ENCODE measurements around the gene ETF1. TPM values are rescaled to one million over a fixed set of nuclear protein-coding genes. Genes with fewer than 3 reads are reported as not detected.
"Not testable (repeated sequence)": the region's sequence is repeated elsewhere in the genome, so short reads cannot be mapped to it uniquely, and the experiment has no call there.

Gene ETF1
- total RNA-seq, 4 donors from 2014 or later, result 69.8 to 195 (median 141) TPM

GRCh38 chr5:138490648-138491283, 52.3 kb downstream of the ETF1 start:
- ATAC-seq (ENCODE audit: low FRiP score), result no peak
- no peak for TF ChIP-seq CTCF (IDR thresholded peaks at IDR 0.05)
- no peak for DNase-seq (ENCODE audit: low spot score)

- TF ChIP-seq CTCF (IDR thresholded peaks at IDR 0.05), result no peak
- no peak for DNase-seq (ENCODE audit: low spot score)
- ATAC-seq (ENCODE audit: low FRiP score), result no peak
Measured at GRCh38 chr5:138489683-138490061, 53.4 kb downstream of the ETF1 start.

- no peak for DNase-seq (ENCODE audit: low spot score)
- no peak for ATAC-seq (ENCODE audit: low FRiP score)
- TF ChIP-seq CTCF (IDR thresholded peaks at IDR 0.05), result no peak
Measured at GRCh38 chr5:138488481-138488945, 54.5 kb downstream of the ETF1 start.

- no peak for DNase-seq (ENCODE audit: low spot score)
- no peak for TF ChIP-seq CTCF (IDR thresholded peaks at IDR 0.05)
Measured at GRCh38 chr5:138482638-138483037, 60.4 kb downstream of the ETF1 start.

GRCh38 chr5:138476918-138477317, 66.1 kb downstream of the ETF1 start:
- TF ChIP-seq CTCF (IDR thresholded peaks at IDR 0.05), result no peak
- DNase-seq (ENCODE audit: low spot score) (no peak), ATAC-seq (ENCODE audit: low FRiP score) (no peak)

More at GRCh38 chr5:138482638-138483037, 60.4 kb downstream of the ETF1 start:
- no peak for ATAC-seq (ENCODE audit: low FRiP score)

- ATAC-seq (ENCODE audit: low FRiP score); DNase-seq (ENCODE audit: low spot score): not testable (repeated sequence)
Measured at GRCh38 chr5:138473151-138473550, 69.9 kb downstream of the ETF1 start.

GRCh38 chr5:138472353-138472752, 70.7 kb downstream of the ETF1 start:
- no peak for TF ChIP-seq CTCF (IDR thresholded peaks at IDR 0.05)
- ATAC-seq (ENCODE audit: low FRiP score) (no peak), DNase-seq (ENCODE audit: low spot score) (no peak)
